GM18858 (cell line): ENCODE data around the gene C5orf15.
"Not testable (repeated sequence)": the region's sequence is repeated elsewhere in the genome, so short reads cannot be mapped to it uniquely, and the experiment has no call there.

ENCODE experiments used
- ATAC-seq: cut with Tn5 transposase; IDR thresholded peaks from one replicate; pipeline ENCODE4 v1.9.1; 2021; ENCODE audit not compliant: unreplicated experiment

Gene C5orf15

DNA sequence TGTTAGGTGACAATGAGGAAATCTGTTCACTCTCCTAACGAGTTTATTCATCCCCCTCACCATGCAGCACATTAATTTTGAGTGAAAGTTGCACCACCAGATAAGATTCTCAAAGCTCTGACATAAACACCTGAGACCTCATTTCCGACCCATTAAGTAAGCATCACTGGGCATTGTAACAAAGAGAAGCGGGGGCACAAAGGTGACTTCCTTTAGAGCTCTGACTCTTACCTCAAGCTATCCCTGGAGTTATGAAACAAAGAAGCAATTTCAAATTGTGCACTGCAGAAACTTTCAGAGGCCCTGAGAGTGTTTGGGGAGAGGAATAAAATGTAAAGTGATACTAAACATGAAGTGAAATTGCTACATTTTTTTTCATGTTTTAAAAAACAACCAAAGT is 29.5 kb downstream of the C5orf15 start:
- peak; percentile 48 for ATAC-seq

DNA sequence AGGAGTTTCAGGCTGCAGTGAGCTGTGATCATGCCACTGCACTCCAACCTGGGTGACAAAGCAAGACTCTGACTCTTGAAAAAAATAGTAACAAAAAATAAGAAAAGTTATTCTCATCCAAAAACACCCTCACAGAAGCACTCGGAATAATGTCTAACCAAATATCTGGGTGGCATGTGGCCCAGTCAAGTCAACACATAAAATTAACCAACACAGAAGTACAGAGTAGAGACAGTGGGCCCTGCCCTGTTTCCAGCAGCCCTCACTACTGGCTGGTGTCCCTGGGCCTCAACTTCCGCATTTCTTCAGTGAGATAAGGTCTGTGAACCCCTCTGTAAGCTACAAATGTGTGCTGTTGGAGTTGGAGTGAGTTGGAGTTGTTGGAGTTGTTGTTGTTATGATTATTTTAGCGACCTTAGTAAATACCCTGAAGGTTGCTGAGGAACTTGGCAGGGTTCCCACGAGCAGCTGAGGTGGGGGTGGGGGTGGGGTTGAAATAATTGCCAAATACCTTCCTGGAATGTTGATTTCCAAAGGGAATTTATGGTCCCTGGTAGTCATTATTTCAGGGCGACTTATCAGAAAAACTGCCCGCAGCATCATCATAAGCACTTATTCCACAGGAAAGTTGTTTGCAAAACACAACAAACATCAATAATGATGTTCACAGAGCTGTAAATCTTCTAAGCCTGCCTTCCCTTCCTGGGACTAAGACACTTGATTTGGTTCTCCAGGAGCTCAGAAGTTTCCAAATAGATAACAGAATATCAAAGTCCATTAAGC is 30.2 kb downstream of the C5orf15 start:
- ATAC-seq: no peak

DNA sequence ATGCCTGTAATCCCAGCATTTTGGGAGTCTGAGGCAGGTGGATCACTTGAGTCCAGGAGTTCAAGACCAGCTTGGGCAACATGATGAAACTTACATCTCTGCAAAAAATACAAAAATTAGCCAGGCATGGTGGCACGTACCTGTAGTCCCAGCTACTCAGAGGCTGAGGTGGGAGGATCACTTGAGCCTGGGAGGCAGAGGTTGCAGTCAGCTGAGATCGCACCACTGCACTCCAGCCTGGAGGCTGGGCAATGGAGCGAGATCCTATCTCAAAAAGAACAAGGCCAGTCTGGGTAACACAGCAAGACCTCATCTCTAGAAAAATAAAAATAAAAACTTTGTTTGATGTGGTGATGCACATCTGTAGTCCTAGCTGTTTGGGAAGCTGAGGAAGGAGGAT is 30.8 kb downstream of the C5orf15 start:
- ATAC-seq: not testable (repeated sequence)

DNA sequence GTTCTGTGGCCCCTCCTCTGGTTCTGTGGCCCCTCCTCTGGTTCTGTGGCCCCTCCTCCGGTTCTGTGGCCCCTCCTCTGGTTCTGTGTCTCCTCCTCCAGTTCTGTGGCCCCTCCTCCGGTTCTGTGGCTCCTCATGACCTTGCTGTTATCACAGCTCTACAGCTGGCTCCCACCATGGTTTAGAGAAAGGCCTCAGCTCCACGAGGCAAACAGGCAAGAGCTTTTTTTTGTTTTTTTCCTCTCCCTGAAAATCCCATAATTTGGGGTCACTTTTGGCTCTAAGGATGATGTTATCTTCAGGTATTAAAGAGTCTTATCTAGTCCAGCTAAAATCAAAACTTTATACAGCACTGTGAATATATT is 31.8 kb downstream of the C5orf15 start:
- ATAC-seq: no peak

DNA sequence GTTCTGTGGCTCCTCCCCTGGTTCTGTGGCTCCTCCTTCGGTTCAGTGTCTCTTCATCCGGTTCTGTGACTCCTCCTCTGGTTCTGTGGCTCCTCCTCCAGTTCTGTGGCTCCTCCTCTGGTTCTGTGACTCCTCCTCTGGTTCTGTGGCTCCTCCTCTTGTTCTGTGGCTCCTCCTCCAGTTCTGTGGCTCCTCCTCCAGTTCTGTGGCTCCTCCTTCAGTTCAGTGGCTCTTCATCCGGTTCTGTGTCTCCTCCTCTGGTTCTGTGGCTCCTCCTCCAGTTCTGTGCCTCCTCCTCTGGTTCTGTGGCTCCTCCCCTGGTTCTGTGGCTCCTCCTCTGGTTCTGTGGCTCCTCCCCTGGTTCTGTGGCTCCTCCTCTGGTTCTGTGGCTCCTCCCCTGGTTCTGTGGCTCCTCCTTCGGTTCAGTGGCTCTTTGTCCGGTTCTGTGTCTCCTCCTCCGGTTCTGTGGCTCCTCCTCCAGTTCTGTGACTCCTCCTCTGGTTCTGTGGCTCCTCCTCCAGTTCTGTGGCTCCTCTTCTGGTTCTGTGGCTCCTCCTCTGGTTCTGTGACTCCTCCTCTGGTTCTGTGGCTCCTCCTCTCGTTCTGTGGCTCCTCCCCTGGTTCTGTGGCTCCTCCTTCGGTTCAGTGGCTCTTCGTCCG is 32.3 kb downstream of the C5orf15 start:
- ATAC-seq: not testable (repeated sequence)

DNA sequence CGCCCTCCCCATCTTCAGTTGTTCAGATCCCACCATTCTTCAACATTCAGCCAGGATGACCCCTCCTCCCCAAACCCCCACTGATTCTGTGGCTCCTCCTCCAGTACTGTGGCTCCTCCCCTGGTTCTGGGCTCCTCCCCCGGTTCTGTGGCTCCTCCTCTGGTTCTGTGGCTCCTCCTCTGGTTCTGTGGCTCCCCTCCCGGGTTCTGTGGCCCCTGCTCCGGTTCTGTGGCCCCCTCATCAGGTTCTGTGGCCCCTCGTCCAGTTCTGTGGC is 32.8 kb downstream of the C5orf15 start:
- no peak for ATAC-seq

DNA sequence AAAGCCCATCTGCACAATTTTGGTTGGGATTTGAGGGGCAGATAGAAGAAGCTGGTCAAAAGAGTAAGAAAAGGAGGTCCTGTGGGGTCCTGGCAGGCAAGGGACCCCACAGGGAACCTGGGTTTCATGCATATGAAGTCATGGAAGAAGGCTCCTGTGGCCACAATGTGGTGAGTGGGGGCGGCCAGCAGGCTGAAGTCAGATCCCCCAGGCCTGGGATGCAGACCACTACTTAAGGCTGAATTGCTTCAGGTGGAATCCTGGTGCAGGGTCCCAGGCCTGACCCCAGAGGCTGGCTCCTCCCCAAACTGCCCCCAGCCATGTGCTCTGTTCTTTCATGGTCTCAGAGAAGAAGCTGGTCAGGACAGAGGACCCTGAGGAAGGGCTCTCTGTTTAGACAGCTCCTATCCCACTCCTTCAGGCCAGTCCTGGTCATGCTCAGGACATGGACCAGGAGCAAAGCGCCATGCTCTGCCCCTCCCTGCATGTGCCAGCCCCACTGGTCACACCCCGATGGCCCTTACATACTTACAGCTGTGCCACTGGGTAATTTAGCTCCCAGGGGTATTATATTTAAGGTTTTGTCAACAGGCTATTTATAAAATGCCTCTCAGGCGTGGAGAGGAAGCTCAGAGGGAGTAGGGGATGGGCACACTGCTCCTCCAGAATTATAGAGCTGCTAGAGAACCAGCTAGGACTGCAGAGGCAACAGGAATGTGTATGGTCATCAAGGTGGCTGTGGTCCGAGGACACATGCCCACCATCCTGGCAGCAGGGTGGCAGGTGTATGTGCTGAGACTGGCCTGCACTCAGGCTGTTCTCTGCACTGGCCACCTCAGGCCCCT is 33.4 kb downstream of the C5orf15 start:
- peak; percentile 36 for ATAC-seq

DNA sequence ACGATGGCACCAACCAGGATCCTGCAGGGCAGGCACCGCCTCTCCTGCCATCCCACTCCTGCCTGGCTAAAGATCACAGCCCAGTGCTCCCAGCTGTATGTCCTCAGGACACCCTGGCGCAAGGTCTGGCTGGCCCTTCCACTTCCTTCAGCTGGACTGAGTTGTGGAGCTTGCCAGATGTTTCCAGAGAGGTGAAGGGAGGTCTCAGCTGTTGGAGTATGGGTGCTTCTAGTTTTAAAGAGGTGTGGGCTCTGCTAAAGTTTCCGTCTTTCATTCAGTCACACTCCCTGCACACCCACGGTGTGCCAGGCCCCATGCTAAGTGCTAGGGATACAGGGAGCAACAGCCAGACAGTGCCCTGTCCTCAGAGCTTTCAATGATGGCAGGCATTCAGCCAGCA is 34.1 kb downstream of the C5orf15 start:
- ATAC-seq: no peak

DNA sequence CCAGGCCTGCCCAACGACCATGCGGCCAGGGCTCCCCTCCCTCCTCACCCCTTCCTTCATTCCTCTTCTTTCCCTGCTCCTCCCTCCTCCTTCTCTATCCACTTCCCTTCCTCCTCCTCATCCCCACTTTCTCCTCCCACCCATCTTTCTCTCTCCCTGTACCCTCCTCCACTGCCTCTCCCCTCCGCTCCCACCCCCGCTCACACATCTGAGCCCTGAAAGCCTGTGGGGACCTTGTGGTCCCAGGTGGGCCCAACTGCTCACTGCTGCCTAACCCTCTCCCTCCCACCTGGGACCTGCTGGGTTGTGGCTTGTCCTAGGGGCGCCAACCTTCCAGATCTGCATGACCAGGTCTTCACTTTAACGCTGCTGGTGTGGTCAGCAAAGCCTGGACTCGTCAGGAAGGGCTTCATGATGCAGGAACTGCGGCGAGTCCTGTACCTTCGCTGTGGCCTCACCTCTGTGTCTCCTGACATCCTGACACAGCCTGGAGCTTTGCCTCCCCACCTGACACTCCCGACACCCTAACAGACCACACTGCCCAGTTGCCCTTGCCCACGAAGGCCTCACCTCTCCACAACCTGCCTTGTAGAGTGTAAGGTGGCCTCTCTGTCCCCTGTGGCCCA is 34.6 kb downstream of the C5orf15 start:
- no peak for ATAC-seq

DNA sequence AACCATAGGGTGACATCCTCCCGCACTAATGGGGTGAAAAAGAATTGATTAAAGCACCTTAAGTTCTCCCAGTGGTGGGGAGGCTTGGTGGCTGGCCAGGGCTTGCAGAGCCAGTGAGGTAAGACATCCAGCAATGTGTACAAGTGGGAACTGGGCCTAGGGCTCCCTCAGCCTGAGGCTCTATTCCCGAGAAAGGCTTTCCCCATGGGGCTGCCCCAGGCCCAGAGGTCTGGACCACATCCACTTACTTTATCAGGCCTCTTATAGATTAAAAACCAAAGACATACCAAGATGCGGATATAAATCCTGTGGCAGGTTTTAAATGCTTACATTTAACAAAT is 35.3 kb downstream of the C5orf15 start:
- no peak for ATAC-seq

DNA sequence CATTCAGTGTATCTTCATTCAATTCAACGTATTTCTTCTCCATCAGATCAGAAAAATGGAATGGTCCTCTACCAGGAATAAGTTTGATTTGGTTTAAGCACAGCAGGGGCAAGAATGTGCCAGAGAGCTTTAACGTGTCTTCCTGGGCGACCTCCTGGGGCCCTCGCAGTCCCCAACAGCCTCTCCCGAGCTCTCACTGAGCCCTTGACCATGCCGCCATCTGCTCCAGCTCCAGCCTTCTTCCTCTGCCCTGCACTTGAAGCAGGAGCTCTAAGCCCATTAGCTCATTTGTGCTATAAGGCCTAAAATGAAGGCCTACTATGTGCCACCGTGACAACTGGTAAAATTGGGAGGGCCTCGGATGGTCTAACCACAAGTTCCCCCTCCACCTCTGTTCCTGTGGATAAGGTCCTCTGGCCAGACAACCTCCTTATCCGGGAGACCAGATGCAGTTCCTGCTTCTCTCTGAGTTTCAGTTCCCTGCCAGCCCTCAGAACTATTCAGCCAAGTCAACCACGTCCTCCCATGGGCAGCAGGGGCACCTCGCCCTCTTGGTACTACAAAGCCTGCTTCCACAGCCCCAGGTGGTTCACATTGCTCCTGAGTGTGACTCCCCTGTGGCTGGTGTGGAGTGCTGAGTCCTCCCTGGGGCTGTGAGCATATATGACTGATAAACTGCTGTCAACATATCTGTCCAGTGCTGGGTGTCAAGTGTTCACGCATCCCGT is 35.8 kb downstream of the C5orf15 start:
- ATAC-seq: no peak

DNA sequence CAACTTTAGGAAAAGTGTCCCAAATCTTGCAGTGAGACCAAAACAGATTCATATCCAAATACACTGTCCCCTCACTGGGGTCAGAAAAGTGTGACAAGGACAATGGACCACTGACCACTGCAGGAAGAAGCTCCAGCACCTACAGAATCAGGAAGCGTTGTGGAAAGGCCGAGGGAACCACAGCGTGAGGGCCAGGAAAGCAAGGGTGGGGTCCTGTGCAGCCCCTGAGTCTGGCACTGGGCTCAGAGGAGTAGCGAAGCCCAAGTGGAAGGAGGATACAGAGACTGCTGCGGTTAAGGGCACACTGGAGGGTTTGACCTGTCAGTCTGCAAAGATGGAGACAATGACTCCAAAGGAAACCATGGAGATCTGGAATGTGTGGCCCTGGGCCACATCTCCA is 36.9 kb downstream of the C5orf15 start:
- ATAC-seq: no peak

DNA sequence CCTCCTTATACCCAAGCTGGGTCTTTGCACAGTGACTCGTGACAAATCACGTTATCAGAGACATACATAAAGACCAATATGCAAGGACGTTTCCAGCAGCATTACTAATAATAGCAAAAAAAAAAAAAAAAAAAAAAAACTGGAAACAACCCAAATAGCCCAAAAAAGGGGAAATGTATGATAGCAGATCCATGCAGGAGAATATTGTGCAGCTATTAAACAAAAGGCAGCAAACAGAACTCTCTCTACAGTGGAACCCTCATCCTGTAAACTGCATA is 37.7 kb downstream of the C5orf15 start:
- ATAC-seq: no peak

DNA sequence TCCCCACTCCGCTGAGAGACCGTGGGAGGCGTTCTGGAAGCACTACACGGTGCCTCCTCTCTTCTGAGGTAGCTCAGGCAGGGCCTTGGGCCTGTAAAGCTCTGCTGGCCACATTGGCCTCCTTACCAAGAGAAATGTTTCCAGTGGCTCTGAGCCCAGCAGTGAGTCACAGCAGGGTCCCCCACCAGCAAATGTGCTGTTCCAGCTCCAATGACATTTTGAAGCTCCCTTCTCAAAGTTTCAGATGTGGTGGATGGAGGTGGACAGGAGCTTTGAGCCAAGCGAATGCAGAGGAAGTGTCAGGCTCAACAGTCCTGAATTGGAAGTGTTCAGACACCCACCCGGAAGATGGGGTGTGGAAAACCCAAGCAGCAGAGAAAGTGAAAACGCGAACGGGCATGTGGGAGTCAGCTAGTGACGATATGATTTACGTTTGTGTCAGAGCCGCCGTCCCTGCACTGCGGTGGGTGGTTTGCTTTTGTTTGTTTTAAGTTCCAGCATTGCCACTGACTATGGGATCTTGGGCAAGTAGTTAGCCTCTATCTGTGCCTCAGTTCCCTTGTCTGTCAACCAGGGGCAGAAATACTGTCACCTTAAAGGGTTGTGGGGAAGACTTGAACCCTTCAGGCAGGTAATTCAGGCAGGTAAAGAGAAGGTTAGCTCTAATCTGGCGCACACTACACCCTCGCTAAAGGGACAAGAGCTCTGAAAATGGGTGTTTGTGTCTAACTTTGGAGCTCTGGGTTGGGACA is 38.2 kb downstream of the C5orf15 start:
- ATAC-seq: peak; percentile 26

DNA sequence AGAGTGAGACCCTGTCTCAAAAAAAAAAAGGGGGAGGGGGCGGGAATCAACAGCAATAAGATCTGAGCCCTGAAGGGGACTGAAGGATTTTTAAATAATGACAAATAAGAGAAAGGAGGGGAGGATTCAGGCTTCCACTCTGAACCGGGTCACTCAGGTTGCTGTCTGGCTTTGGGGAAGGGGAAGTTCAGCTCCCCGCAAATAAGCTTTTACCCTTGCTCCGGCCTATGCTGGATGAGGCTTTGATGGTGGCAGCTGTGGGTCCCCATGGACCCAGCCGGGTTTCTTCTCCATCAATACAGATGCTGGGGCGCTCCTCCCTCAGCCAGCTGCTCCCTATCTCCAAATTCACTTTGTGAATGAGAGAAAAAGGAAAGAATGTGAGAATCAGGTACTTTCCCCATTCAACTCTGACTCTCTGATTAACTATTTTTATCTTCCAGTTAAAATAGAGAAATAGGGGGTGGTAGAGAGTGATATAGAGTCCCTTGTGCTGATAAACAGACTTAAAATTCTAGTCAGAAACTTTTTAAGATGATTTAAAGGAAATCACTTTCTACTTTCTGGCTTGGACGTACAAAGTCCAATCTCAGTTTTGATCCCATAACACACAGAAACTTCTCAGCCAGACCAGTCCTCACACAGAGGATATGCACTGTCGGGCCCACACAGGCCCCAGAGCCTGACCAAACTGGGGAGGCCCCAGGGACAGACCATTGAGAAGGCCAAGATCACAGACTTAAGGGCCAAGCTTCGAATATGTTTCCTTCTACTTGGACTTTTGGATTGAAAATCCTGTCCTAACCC is 39.6 kb downstream of the C5orf15 start:
- ATAC-seq: no peak

DNA sequence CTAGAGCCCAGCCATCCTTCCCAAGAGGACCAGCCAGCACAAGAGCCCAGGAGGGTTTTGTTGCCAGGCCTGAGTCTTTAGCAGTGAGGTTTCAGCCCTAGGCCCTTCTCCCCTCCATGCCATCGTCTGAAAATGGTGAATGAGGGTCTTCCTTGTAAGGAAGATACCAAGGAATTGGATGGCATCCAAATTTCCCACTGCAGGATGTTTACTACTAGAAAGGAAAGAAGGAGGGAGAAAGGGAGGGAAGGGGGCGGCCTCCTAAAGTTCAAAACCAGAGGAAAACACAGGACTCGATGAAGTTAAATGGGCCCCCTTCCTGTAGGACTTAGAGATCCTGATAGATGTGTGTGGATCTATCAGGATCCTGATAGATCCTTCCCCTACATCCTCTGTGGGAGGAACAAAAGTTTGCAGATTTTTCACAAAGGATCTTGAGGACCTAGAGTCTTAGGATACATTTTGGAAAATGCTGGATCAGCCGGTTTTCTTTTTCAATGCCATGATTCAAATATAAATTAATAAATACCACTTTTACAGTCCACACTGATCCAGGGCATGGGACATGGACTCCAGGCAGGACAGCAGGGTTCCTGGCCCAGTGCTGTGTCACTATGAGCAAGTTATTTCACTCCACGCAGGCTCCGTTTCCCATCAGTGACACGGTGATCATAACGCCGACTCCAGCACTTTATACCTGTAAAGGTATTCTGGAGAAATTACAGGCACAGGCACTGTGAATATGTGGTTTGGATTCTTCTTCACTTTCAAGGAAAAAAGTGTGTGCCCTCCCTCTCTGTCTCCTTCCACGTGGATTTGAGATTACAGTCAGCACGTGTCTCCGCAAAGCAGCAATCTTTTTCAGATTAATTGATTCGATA is 40.9 kb downstream of the C5orf15 start:
- no peak for ATAC-seq

DNA sequence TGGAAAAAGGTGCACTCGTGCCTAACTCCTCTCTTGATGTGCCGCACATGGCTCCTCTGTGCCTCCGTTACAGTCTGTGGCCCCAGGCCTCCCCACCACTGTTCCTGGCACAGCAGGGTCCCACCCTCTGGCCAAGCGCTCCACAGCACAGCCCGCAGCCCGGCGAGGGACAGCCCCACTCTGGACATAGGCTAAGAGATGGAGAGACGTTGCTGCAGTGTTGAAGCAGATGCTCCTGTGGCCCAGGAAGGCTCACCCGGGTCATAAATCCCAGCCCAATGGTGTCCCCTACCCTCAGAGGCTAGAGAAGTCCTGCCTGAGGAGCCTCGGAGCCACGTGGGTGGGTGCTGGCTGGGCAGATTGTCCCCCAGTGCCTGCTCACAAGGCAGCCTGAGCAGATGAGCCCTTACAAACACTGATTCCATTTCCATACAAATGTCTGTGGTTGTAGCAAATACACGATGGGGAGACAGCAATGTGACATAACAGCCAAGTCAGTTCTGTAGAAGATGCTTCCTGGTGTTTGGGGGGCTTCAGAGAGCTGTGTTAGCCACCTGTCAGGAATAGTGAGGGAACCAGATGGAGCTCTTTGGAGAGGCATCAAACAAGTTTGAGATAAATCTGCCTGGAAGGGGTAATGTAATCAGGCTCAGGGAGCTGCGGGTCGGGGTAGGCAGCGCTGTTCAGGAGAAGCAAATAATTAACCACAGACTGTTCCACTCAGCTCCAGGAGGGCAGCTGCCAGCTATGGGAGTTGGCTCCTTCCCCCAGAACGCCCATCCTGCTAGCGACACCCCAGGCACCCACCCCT is 41.7 kb downstream of the C5orf15 start:
- ATAC-seq: no peak

DNA sequence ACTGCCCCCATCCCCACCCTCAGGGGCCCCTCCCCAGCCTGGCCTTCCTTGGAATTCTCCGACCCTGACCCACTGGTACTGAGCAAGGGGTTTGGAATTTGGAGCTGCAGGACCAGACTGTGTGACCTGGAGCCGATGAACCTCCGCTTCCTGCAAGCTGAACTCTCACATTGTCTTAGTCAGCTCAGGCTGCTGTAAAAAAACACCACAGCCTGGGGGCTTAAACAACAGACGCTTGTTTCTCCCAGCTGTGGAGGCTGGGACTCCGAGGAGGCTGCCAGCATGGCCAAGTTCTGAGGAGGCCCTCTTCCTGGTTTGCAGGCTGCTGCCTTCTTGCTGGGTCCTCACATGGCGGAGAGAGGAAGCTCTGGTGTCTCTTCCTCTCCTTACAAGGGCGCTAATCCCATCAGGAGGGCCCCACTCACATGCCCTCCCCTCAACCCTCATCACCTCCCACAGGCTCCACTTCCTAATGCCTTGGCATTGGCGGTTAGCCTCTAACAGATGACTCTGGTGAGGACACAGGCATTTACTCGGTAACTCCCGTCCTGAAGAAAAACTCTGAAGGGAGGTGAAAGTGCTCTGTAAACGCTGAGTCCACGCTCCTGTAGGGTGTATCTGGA is 42.4 kb downstream of the C5orf15 start:
- no peak for ATAC-seq
